Testis (tissue), 3 donors: ENCODE measurements around the gene ATG5. TPM values are rescaled to one million over a fixed set of nuclear protein-coding genes. Genes with fewer than 3 reads are reported as not detected.

Experiments
- DNase-seq: peaks from one replicate; pipeline ENCODE4 v3.0.0-alpha.2; 2019
- H3K27ac ChIP-seq, 2 donors: fragments of 200-600 bp; sonication (generic); one replicate each; pipeline ENCODE4 v1.5.1; 2019
- H3K27me3 ChIP-seq: fragments of 200-600 bp; sonication (generic); one replicate; pipeline ENCODE4 v1.5.1; 2019
- H3K36me3 ChIP-seq: fragments of 200-600 bp; sonication (generic); one replicate; pipeline ENCODE4 v1.5.1; 2017; ENCODE audit warnings: low read depth; ENCODE audit errors: missing control alignments
- H3K4me1 ChIP-seq: fragments of 200-600 bp; sonication (generic); one replicate; pipeline ENCODE4 v1.5.1; 2019
- H3K4me3 ChIP-seq, 2 donors: fragments of 200-600 bp; sonication (generic); one replicate each; pipeline ENCODE4 v1.5.1; 2017 to 2019
- H3K9me3 ChIP-seq: fragments of 200-600 bp; sonication (generic); one replicate; pipeline ENCODE4 v1.5.1; 2017
- POLR2A ChIP-seq: fragments of 450-650 bp; IDR thresholded peaks from one replicate; pipeline ENCODE4 v1.6.1; 2017; ENCODE audit warnings: antibody characterized with exemption, mild to moderate bottlenecking, moderate library complexity
- WGBS, 2 donors: methylation state at CpG; one replicate each; pipeline ENCODE4 v1.1.5; 2018; 5-methylcytosine and 5-hydroxymethylcytosine counted together
- intact Hi-C: fragments of 100-400 bp; cut with DNase I; formaldehyde crosslinking; loops from one replicate; pipeline ENCODE4 v1.15.1; 2023; ENCODE audit warnings: low total_unique reads
- polyA plus RNA-seq: library from polyadenylated mRNA; stranded (reverse); fragments of 350-450 nt; fragmentation: Illumina TruSeq; extraction: RNeasy Lipid Tissue Mini Kit (QIAGEN cat#74804); gene quantifications from one replicate; pipeline ENCODE4 v1.2.3, GENCODE V29; 2014; ENCODE audit warnings: low read depth, low replicate concordance; ENCODE audit not compliant: insufficient read depth
- total RNA-seq, 2 donors: library from RNA; depleted of rRNA; stranded (reverse); fragments of >200 nt; gene quantifications; one replicate each; pipeline ENCODE4 v1.2.3, GENCODE V29; 2016
- TF ChIP-seq, protein P1 (sequence below), 3 experiments: fragments of 450-650 bp in 2 of 3; fragments of 200-600 bp in 1 of 3; sonication (generic) in 1 of 3; IDR thresholded peaks; one replicate each; pipeline ENCODE4 v1.5.1; 2016 to 2019; ENCODE audit warnings: antibody characterized with exemption in 3 of 3, mild to moderate bottlenecking in 2 of 3, moderate library complexity in 1 of 3

The ATG5 gene
- total and polyA plus RNA-seq, 3 donors from 2014 or later, result 21.5 to 34.9 (median 27.6) TPM

DNA sequence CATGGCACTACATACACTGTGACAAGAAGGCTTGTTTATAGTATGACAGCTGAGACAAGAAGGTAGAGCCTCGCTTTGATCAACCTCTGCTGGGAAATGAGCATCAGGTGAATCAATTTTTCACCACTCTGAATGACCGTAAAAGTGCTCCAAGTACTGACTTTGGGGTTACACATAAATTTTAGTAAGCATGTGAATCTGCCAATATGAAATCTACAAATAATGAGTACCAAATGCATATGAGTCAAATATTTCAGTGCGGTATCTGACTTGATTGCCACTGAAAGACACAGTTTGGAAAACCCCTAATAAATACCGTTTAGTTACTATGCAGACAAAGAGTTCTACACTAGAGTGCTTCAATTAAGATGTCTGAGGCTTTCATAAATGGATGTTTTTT is 77.8 kb downstream of the ATG5 start:
- intact Hi-C loops, result no loop called here
- WGBS, 2 donors, result 95% methylated on average over 4 of the region's 4 CpGs

DNA sequence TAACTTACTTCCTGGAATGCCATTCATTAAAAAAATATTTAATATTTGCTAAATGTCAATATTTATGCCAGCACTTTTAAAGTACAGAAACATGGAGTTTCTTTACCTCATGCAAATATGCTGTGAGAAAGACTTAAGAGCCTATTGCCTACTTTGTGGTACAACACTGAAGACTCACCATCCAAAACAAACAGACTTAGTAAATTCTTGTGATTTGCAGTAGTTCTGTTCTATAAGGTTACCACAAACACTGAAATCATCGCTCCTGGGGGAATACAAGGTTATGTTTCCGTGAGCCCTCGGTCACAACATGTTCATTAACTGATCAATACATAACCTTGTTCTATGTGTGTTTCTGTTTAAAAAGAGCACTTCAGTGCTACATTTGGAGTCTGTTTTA is 78.3 kb downstream of the ATG5 start:
- H3K36me3 ChIP-seq, result no peaks in the 10 kb centered on the region
- DNase-seq, result no peak
- 78 to 95% methylated on average over 3 of the region's 3 CpGs for WGBS, 2 donors
- TF ChIP-seq POLR2A, result no peak
- TF ChIP-seq, protein P1, sequence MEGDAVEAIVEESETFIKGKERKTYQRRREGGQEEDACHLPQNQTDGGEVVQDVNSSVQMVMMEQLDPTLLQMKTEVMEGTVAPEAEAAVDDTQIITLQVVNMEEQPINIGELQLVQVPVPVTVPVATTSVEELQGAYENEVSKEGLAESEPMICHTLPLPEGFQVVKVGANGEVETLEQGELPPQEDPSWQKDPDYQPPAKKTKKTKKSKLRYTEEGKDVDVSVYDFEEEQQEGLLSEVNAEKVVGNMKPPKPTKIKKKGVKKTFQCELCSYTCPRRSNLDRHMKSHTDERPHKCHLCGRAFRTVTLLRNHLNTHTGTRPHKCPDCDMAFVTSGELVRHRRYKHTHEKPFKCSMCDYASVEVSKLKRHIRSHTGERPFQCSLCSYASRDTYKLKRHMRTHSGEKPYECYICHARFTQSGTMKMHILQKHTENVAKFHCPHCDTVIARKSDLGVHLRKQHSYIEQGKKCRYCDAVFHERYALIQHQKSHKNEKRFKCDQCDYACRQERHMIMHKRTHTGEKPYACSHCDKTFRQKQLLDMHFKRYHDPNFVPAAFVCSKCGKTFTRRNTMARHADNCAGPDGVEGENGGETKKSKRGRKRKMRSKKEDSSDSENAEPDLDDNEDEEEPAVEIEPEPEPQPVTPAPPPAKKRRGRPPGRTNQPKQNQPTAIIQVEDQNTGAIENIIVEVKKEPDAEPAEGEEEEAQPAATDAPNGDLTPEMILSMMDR (IDR thresholded peaks at IDR 0.05), result no peak
- H3K27ac ChIP-seq, result no peak overlapping the region
- no peak overlapping the region for H3K4me3 ChIP-seq
- H3K9me3 ChIP-seq, result no peaks in the 10 kb centered on the region
- intact Hi-C loops, result no loop called here
- no peaks in the 10 kb centered on the region for H3K27me3 ChIP-seq
- no peaks in the 10 kb centered on the region for H3K4me1 ChIP-seq

More for the DNA sequence above, 77.8 kb downstream of the ATG5 start:
- no peak for DNase-seq
- no peak overlapping the region for H3K4me3 ChIP-seq
- no peaks in the 10 kb centered on the region for H3K9me3 ChIP-seq
- H3K27me3 ChIP-seq, result no peaks in the 10 kb centered on the region
- H3K4me1 ChIP-seq, result no peaks in the 10 kb centered on the region
- H3K27ac ChIP-seq, result no peak overlapping the region
- no peaks in the 10 kb centered on the region for H3K36me3 ChIP-seq
- TF ChIP-seq, protein P1 (IDR thresholded peaks at IDR 0.05), result no peak
- no peak for TF ChIP-seq POLR2A

DNA sequence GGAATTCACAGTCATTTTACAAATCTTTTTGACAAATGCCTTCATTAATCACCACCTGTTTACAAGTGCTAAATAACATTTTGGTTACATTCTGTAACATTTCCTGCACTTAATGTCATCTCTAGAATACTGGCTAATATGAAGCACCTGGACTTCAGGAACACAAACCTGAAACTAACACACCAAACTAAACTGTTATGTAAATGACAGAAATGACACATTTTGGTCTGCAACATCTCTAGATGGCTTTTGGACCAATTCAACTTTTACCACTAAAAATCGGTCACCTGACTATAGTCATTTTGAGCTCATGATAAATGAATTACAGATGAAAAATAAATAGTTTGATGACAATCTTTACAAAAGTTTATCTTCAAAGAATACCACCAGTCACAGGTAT is 80.6 kb downstream of the ATG5 start:
- H3K36me3 ChIP-seq, result no peaks in the 10 kb centered on the region
- WGBS, 2 donors, result 91 to 100% methylated on average over 1 of the region's 1 CpG
- no peaks in the 10 kb centered on the region for H3K27me3 ChIP-seq
- TF ChIP-seq POLR2A, result no peak
- TF ChIP-seq, protein P1 (IDR thresholded peaks at IDR 0.05), result no peak
- H3K4me3 ChIP-seq, result no peak overlapping the region
- DNase-seq, result no peak
- H3K4me1 ChIP-seq, result no peaks in the 10 kb centered on the region
- H3K27ac ChIP-seq, result no peak overlapping the region
- H3K9me3 ChIP-seq, result no peaks in the 10 kb centered on the region
- intact Hi-C loops, result no loop called here

DNA sequence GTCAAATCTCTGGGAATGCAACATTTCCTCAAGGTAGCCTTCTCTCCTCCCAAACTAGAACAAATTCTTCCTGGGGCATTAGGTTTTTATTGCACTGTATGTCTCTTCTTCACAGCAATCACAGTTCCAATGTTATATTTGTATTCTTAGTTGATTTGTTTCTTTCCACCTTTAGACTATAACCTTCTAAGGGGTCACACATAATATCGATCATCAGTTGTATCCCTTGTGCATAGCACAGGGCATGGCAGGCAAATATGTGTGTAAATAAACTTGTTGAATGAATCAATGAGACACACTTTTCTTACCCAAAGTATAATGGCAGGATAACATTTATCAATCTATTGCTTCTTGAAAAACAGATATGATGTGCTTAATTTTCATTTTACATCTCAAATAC is 81.0 kb downstream of the ATG5 start:
- 93% methylated on average over 1 of the region's 1 CpG for WGBS, 2 donors
- no peak for TF ChIP-seq POLR2A
- TF ChIP-seq, protein P1 (IDR thresholded peaks at IDR 0.05), result no peak
- H3K4me1 ChIP-seq, result no peaks in the 10 kb centered on the region
- H3K36me3 ChIP-seq, result no peaks in the 10 kb centered on the region
- DNase-seq, result no peak
- no peak overlapping the region for H3K27ac ChIP-seq
- H3K4me3 ChIP-seq, result no peak overlapping the region
- intact Hi-C loops, result no loop called here
- no peaks in the 10 kb centered on the region for H3K9me3 ChIP-seq
- H3K27me3 ChIP-seq, result no peaks in the 10 kb centered on the region

DNA sequence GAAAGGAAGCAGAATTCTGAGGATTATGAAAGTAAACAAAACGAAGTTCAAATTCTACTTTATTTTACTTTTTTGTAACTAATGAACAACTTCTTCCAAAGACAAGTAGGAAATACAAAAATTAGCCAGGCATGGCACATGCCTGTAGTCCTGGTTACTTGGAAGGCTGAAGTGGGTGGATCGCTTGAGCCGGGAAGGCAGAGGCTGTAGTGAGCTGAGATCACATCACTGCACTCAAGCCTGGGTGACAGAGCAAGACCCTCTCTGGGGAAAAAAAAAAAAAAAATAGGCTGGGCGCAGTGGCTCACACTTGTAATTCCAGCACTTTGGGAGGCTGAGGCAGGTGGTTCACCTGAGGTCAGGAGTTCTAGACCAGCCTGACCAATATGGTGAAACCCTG is 82.3 kb downstream of the ATG5 start:
- intact Hi-C loops, result no loop called here
- no peak overlapping the region for H3K27ac ChIP-seq
- no peak overlapping the region for H3K4me3 ChIP-seq
- WGBS, 2 donors, result 81 to 90% methylated on average over 4 of the region's 4 CpGs
- no peak for DNase-seq
- H3K9me3 ChIP-seq, result no peaks in the 10 kb centered on the region
- TF ChIP-seq, protein P1 (IDR thresholded peaks at IDR 0.05), result no peak
- TF ChIP-seq POLR2A, result no peak
- no peaks in the 10 kb centered on the region for H3K4me1 ChIP-seq
- no peaks in the 10 kb centered on the region for H3K27me3 ChIP-seq
- H3K36me3 ChIP-seq, result no peaks in the 10 kb centered on the region
